Osteoblast (primary cell): Measurements from ENCODE around the gene GRWD1. TPM values are rescaled to one million over a fixed set of nuclear protein-coding genes. Genes with fewer than 3 reads are reported as not detected.

Source experiments
- DNase-seq: peaks from one replicate; pipeline ENCODE4 v3.0.0; 2011; ENCODE audit warnings: low spot score, mixed read lengths; ENCODE audit not compliant: insufficient read length; ENCODE audit errors: missing footprints
- H2AFZ ChIP-seq: 2 replicates; pipeline ENCODE4 v1.6.0; 2011; ENCODE audit warnings: mild to moderate bottlenecking, low read length
- H3K27ac ChIP-seq: 2 replicates; pipeline ENCODE4 v1.5.1; 2011; ENCODE audit warnings: mild to moderate bottlenecking, low read depth, low read length, moderate library complexity
- H3K27me3 ChIP-seq: 2 replicates; pipeline ENCODE4 v1.6.0; 2012; ENCODE audit warnings: mild to moderate bottlenecking, control low read depth, inconsistent platforms, low read length, moderate library complexity; ENCODE audit not compliant: insufficient read depth
- H3K36me3 ChIP-seq: 2 replicates; pipeline ENCODE4 v1.5.1; 2011; ENCODE audit warnings: mild to moderate bottlenecking, low read length, control low read depth, moderate library complexity; ENCODE audit not compliant: insufficient read depth
- H3K4me1 ChIP-seq: 2 replicates; pipeline ENCODE4 v1.5.1; 2011; ENCODE audit warnings: mild to moderate bottlenecking, low read length, control low read depth, moderate library complexity; ENCODE audit not compliant: insufficient read depth
- H3K4me2 ChIP-seq: 2 replicates; pipeline ENCODE4 v1.6.0; 2011; ENCODE audit warnings: mild to moderate bottlenecking, low read length; ENCODE audit not compliant: insufficient read depth
- H3K4me3 ChIP-seq: fragments of 200-600 bp; sonication (generic); 3 replicates; pipeline ENCODE4 v1.5.1; 2012; ENCODE audit warnings: mild to moderate bottlenecking, low read length, inconsistent platforms; ENCODE audit not compliant: insufficient read depth
- H3K79me2 ChIP-seq: 2 replicates; pipeline ENCODE4 v1.6.0; 2012; ENCODE audit warnings: mild to moderate bottlenecking, low read length, control low read depth, inconsistent platforms; ENCODE audit not compliant: insufficient read depth
- H3K9me3 ChIP-seq: 2 replicates; pipeline ENCODE4 v1.5.1; 2011; ENCODE audit warnings: low read depth, low read length, control low read depth
- H4K20me1 ChIP-seq: 2 replicates; pipeline ENCODE4 v1.6.0; 2012; ENCODE audit warnings: mild to moderate bottlenecking, low read length, control low read depth; ENCODE audit not compliant: insufficient read depth
- CTCF ChIP-seq: IDR thresholded peaks from 2 replicates; pipeline ENCODE4 v1.5.1; 2011; ENCODE audit warnings: mild to moderate bottlenecking, low read depth, low read length, moderate library complexity; ENCODE audit errors: extremely low read depth
- total RNA-seq: library from RNA; depleted of rRNA; stranded (reverse); fragments of >200 nt; gene quantifications from 2 replicates; pipeline ENCODE4 v1.2.3, GENCODE V29; 2012

Gene GRWD1
- total RNA-seq, 1 donor = 25.0 TPM

GRCh38 chr19:48477067-48477685, 31.4 kb downstream of the GRWD1 start:
- DNase-seq = peak; percentile 58
- peaks cover 23% of the 10 kb centered on the region for H3K4me1 ChIP-seq
- no peak overlapping the region for H2AFZ ChIP-seq
- no peaks in the 10 kb centered on the region for H3K79me2 ChIP-seq
- no peaks in the 10 kb centered on the region for H3K9me3 ChIP-seq
- H3K27ac ChIP-seq = no peak overlapping the region
- H4K20me1 ChIP-seq = peaks cover 14% of the 10 kb centered on the region
- no peak for TF ChIP-seq CTCF
- no peak overlapping the region for H3K4me3 ChIP-seq
- no peak overlapping the region for H3K4me2 ChIP-seq
- no peaks in the 10 kb centered on the region for H3K27me3 ChIP-seq
- peaks cover 60% of the 10 kb centered on the region for H3K36me3 ChIP-seq

GRCh38 chr19:48477698-48478338, 32.0 kb downstream of the GRWD1 start:
- Histone ChIP-seq H3K36me3 (peaks cover 54% of the 10 kb centered on the region), H3K4me3 (no peak overlapping the region), H3K27me3 (no peaks in the 10 kb centered on the region), H3K9me3 (no peaks in the 10 kb centered on the region), H3K4me2 (no peak overlapping the region), H3K27ac (no peak overlapping the region), H3K4me1 (peaks cover 27% of the 10 kb centered on the region), H2AFZ (no peak overlapping the region), H4K20me1 (peaks cover 11% of the 10 kb centered on the region), H3K79me2 (no peaks in the 10 kb centered on the region)
- no peak for TF ChIP-seq CTCF
- peak; percentile 49 for DNase-seq

GRCh38 chr19:48478339-48479256, 32.8 kb downstream of the GRWD1 start:
- Histone ChIP-seq H3K36me3 (peaks cover 47% of the 10 kb centered on the region), H3K4me1 (peaks cover 27% of the 10 kb centered on the region), H3K4me2 (no peak overlapping the region), H3K27ac (no peak overlapping the region), H3K4me3 (no peak overlapping the region), H3K27me3 (no peaks in the 10 kb centered on the region), H3K9me3 (no peaks in the 10 kb centered on the region), H4K20me1 (peaks cover 3% of the 10 kb centered on the region), H2AFZ (no peak overlapping the region), H3K79me2 (no peaks in the 10 kb centered on the region)
- peak; percentile 66 for DNase-seq
- TF ChIP-seq CTCF = no peak
